Panc1 (cell line): Measurements from ENCODE around the gene XXYLT1. TPM values are rescaled to one million over a fixed set of nuclear protein-coding genes. Genes with fewer than 3 reads are reported as not detected.

Source experiments
- ATAC-seq: fragments of 200-7000 bp; cut with Tn5 transposase; 2 replicates; pipeline ENCODE4 v1.9.1; 2020; ENCODE audit warnings: mild to moderate bottlenecking, moderate library complexity
- BruUV-seq: library from RNA; stranded (reverse); fragments of 400-500 nt; replicated peaks from 2 replicates; lab custom pipeline; 2021; lab: Mats Ljungman, UMichigan
- CTCF ChIA-PET: fragments of 300-600 bp; sonication (Branson Sonifier 250); formaldehyde crosslinking; loops from one replicate; lab custom pipeline; 2022; ENCODE audit warnings: antibody characterized with exemption; lab: Charles Lee
- POLR2A ChIA-PET: fragments of 300-600 bp; sonication (Branson Sonifier 250); formaldehyde crosslinking; loops from one replicate; lab custom pipeline; 2022; ENCODE audit warnings: antibody characterized with exemption; lab: Charles Lee
- DNase-seq: peaks from one replicate; pipeline ENCODE4 v3.0.0-alpha.2; 2010; ENCODE audit warnings: low read depth, low spot score
- H3K27ac ChIP-seq: 2 replicates; pipeline ENCODE4 v1.5.1; 2011; ENCODE audit warnings: mild to moderate bottlenecking, low read length, inconsistent platforms
- H3K27me3 ChIP-seq: fragments of 200-500 bp; sonication (Bioruptor generic); 2 replicates; pipeline ENCODE4 v1.6.0; 2014; ENCODE audit warnings: low read length, inconsistent platforms; ENCODE audit not compliant: control insufficient read depth, insufficient read depth
- H3K36me3 ChIP-seq: fragments of 200-500 bp; sonication (Bioruptor generic); 2 replicates; pipeline ENCODE4 v1.5.1; 2014; ENCODE audit warnings: inconsistent platforms, mild to moderate bottlenecking, low read length, moderate library complexity; ENCODE audit not compliant: control insufficient read depth, insufficient read depth
- H3K4me1 ChIP-seq: 2 replicates; pipeline ENCODE4 v1.5.1; 2011; ENCODE audit warnings: inconsistent platforms, mild to moderate bottlenecking, low read length, moderate library complexity; ENCODE audit not compliant: control insufficient read depth, insufficient read depth
- H3K4me3 ChIP-seq, 2 experiments: 2 replicates each; pipeline ENCODE4 v1.5.1; 2011 to 2012; ENCODE audit warnings: low read depth in 2 of 2, low read length in 2 of 2, mild to moderate bottlenecking in 2 of 2, inconsistent platforms in 1 of 2, moderate library complexity in 1 of 2
- H3K9me3 ChIP-seq: fragments of 200-500 bp; sonication (Bioruptor generic); 2 replicates; pipeline ENCODE4 v1.5.1; 2014; ENCODE audit warnings: low read depth, mild to moderate bottlenecking, inconsistent platforms, low read length, moderate library complexity; ENCODE audit not compliant: control insufficient read depth, insufficient read depth
- CTCF ChIP-seq: fragments of 450-650 bp; IDR thresholded peaks from 2 replicates; pipeline ENCODE4 v1.5.1; 2017; ENCODE audit warnings: mild to moderate bottlenecking
- POLR2AphosphoS5 ChIP-seq: IDR thresholded peaks from 2 replicates; pipeline ENCODE4 v1.6.1; 2012; ENCODE audit warnings: mild to moderate bottlenecking, low read depth, low read length, moderate library complexity
- REST ChIP-seq, 2 experiments: IDR thresholded peaks; 2 replicates each; pipeline ENCODE4 v1.6.1; 2011 to 2012; ENCODE audit warnings: low read depth in 2 of 2, control low read depth in 1 of 2, low read length in 1 of 2, mild to moderate bottlenecking in 1 of 2, moderate library complexity in 1 of 2; ENCODE audit not compliant: insufficient read depth in 1 of 2
- SIN3A ChIP-seq: IDR thresholded peaks from 2 replicates; pipeline ENCODE4 v1.6.1; 2012; ENCODE audit warnings: low read depth, mild to moderate bottlenecking, low read length, moderate library complexity, borderline replicate concordance; ENCODE audit not compliant: insufficient read depth
- TCF7L2 ChIP-seq: IDR thresholded peaks from 2 replicates; pipeline ENCODE4 v1.6.1; 2011; ENCODE audit warnings: mild to moderate bottlenecking, low read depth, low read length, inconsistent platforms
- in situ Hi-C: cut with HindIII; loops from 2 replicates; pipeline ENCODE4 v1.10.0; 2016; ENCODE audit warnings: low sequenced_read_pairs, low pct_unique_long_range_greater_than_20kb
- intact Hi-C: fragments of 100-400 bp; cut with micrococcal nuclease; formaldehyde crosslinking; loops from one replicate; pipeline ENCODE4 v1.10.0; 2022; ENCODE audit not compliant: unreplicated experiment
- total RNA-seq: library from RNA; stranded (reverse); gene quantifications from one replicate; pipeline ENCODE4 v1.2.1, GENCODE V29; 2021; ENCODE audit not compliant: unreplicated experiment

XXYLT1 gene
- total RNA-seq, 1 experiment from 2014 or later = 26.0 TPM

- in situ Hi-C loops = no loop called here
- TF ChIP-seq SIN3A (no peak), CTCF (no peak), POLR2AphosphoS5 (no peak), TCF7L2 (no peak), REST (IDR thresholded peaks at IDR 0.05; ENCODE audit: insufficient read depth in 1 of 2, low read depth in 2 of 2, low read length in 1 of 2) (no peak)
These were observed 154.4 kb downstream of the XXYLT1 start for GRCh38 chr3:195116407-195117185.

GRCh38 chr3:195115600-195116406 lies 155.2 kb downstream of the XXYLT1 start:
- Histone ChIP-seq H3K9me3 (no peaks in the 10 kb centered on the region), H3K4me1 (peaks cover 41% of the 10 kb centered on the region), H3K36me3 (no peaks in the 10 kb centered on the region), H3K27me3 (no peaks in the 10 kb centered on the region), H3K4me3 (no peak overlapping the region), H3K27ac (0 out of 2 replicates have a peak overlapping the region, but pooled peaks have one; percentile 19)
- intact Hi-C loops (no loop called here), in situ Hi-C loops (no loop called here)
- TF ChIP-seq REST (IDR thresholded peaks at IDR 0.05; ENCODE audit: insufficient read depth in 1 of 2, low read depth in 2 of 2, low read length in 1 of 2) = no peak
- TF ChIP-seq CTCF = no peak
- no peak for TF ChIP-seq TCF7L2
- no peak for TF ChIP-seq POLR2AphosphoS5
- TF ChIP-seq SIN3A = no peak
- ChIA-PET POLR2A (no interaction called here), CTCF (interaction anchor here (0.6 to 1.7 kb wide), 2 partner anchors 65 to 433 kb away, joined by 3 read pairs; no protein-coding TSS in a partner anchor)
- no peak for DNase-seq
- no TSS peak for BruUV-seq
- no peak for ATAC-seq

More at GRCh38 chr3:195116407-195117185, 154.4 kb downstream of the XXYLT1 start:
- no peaks in the 10 kb centered on the region for H3K36me3 ChIP-seq
- ChIA-PET POLR2A (interaction anchor here (0.6 kb wide), 1 partner anchor 314 kb away, joined by 3 read pairs; no protein-coding TSS in a partner anchor), CTCF (no interaction called here)
- no peaks in the 10 kb centered on the region for H3K27me3 ChIP-seq
- no peak overlapping the region for H3K4me3 ChIP-seq
- H3K9me3 ChIP-seq = no peaks in the 10 kb centered on the region
- intact Hi-C loops = no loop called here
- no peak for DNase-seq
- H3K4me1 ChIP-seq = peaks cover 41% of the 10 kb centered on the region
- H3K27ac ChIP-seq = peak overlapping the region; percentile 78; the same call in 1 of the 2 replicates
- BruUV-seq = no TSS peak
- no peak for ATAC-seq
